Lung microvascular endothelial cell (primary cell): Measurements from ENCODE around the gene RAB3C. TPM values are rescaled to one million over a fixed set of nuclear protein-coding genes. Genes with fewer than 3 reads are reported as not detected.

Experiments
- DNase-seq, 2 donors: peaks; one replicate each; pipeline versions ENCODE4 v3.0.0 to v3.0.0-alpha.2; 2010; ENCODE audit warnings: low read depth in 2 of 2
- total RNA-seq: library from RNA; depleted of rRNA; stranded (reverse); fragments of >200 nt; gene quantifications from 2 replicates; pipeline ENCODE4 v1.2.1, GENCODE V29; 2014

Gene RAB3C
- total RNA-seq, 1 donor from 2014 or later, result under 0.01 TPM

GRCh38 chr5:58825899-58826298 is 243.0 kb downstream of the RAB3C start:
- no peak for DNase-seq

GRCh38 chr5:58827463-58827862 is 244.6 kb downstream of the RAB3C start:
- no peak for DNase-seq

- DNase-seq, result no peak
Observed at GRCh38 chr5:58828258-58828657, 245.4 kb downstream of the RAB3C start.

- DNase-seq, result no peak
Observed at GRCh38 chr5:58834242-58835225, 251.7 kb downstream of the RAB3C start.

- no peak for DNase-seq
Observed at GRCh38 chr5:58836351-58836750, 253.5 kb downstream of the RAB3C start.

GRCh38 chr5:58838729-58839128 is 255.9 kb downstream of the RAB3C start:
- DNase-seq, result no peak

GRCh38 chr5:58842852-58843251 is 260.0 kb downstream of the RAB3C start:
- DNase-seq, result no peak

- DNase-seq, result no peak
Observed at GRCh38 chr5:58844395-58844794, 261.5 kb downstream of the RAB3C start.

- DNase-seq, result no peak
Observed at GRCh38 chr5:58847041-58847440, 264.2 kb downstream of the RAB3C start.

GRCh38 chr5:58849223-58849622 is 266.3 kb downstream of the RAB3C start:
- DNase-seq, result no peak

- DNase-seq, result peak; percentile 51 to 74
Observed at GRCh38 chr5:58849921-58850667, 267.2 kb downstream of the RAB3C start.

- DNase-seq, result no peak
Observed at GRCh38 chr5:58851153-58851552, 268.3 kb downstream of the RAB3C start.

GRCh38 chr5:58851571-58851970 is 268.7 kb downstream of the RAB3C start:
- DNase-seq, result no peak

GRCh38 chr5:58852566-58852965 is 269.7 kb downstream of the RAB3C start:
- no peak for DNase-seq

GRCh38 chr5:58854441-58854840 is 271.6 kb downstream of the RAB3C start:
- no peak for DNase-seq

GRCh38 chr5:58855851-58856739 is 273.2 kb downstream of the RAB3C start:
- DNase-seq, result no peak

GRCh38 chr5:58857609-58858008 is 274.7 kb downstream of the RAB3C start:
- no peak for DNase-seq

GRCh38 chr5:58860680-58861079 is 277.8 kb downstream of the RAB3C start:
- no peak for DNase-seq

GRCh38 chr5:58868931-58869330 is 286.1 kb downstream of the RAB3C start:
- DNase-seq, result no peak

- DNase-seq, result peak; percentile 52 to 60
Observed at GRCh38 chr5:58871648-58872242, 288.9 kb downstream of the RAB3C start.

GRCh38 chr5:58872670-58873273 is 289.9 kb downstream of the RAB3C start:
- DNase-seq, result no peak
